GM20431 (cell line): ENCODE data around the gene COMMD1.

Experiments
- in situ Hi-C: fragments of 300-500 bp; cut with MseI, MboI; formaldehyde crosslinking; loops from one replicate; pipeline ENCODE4 v1.15.0; 2020; ENCODE audit warnings: low sequenced_read_pairs; ENCODE audit not compliant: unreplicated experiment

COMMD1 gene

GRCh38 chr2:61959381-61960293 lies 54.2 kb downstream of the COMMD1 start:
- in situ Hi-C loops: no loop called here

- in situ Hi-C loops: no loop called here
These were observed 55.9 kb downstream of the COMMD1 start for GRCh38 chr2:61961231-61961901.

- in situ Hi-C loops: no loop called here
These were observed 56.9 kb downstream of the COMMD1 start for GRCh38 chr2:61962095-61962984.

GRCh38 chr2:61966087-61966727 lies 60.7 kb downstream of the COMMD1 start:
- in situ Hi-C loops: no loop called here

GRCh38 chr2:61967262-61967661 lies 61.8 kb downstream of the COMMD1 start:
- in situ Hi-C loops: no loop called here

- in situ Hi-C loops: no loop called here
These were observed 63.9 kb downstream of the COMMD1 start for GRCh38 chr2:61969376-61969775.

GRCh38 chr2:61970807-61971556 lies 65.5 kb downstream of the COMMD1 start:
- in situ Hi-C loops: no loop called here

- in situ Hi-C loops: no loop called here
These were observed 73.0 kb downstream of the COMMD1 start for GRCh38 chr2:61978522-61978921.

- in situ Hi-C loops: no loop called here
These were observed 75.3 kb downstream of the COMMD1 start for GRCh38 chr2:61980758-61981157.

- in situ Hi-C loops: no loop called here
These were observed 79.2 kb downstream of the COMMD1 start for GRCh38 chr2:61984682-61985081.

GRCh38 chr2:61988462-61989366 lies 83.2 kb downstream of the COMMD1 start:
- in situ Hi-C loops: no loop called here

- in situ Hi-C loops: loop anchor here (10.0 kb wide), 1 partner anchor 421 kb away; no protein-coding TSS in a partner anchor
These were observed 88.0 kb downstream of the COMMD1 start for GRCh38 chr2:61993422-61994024.

GRCh38 chr2:61994531-61994930 lies 89.1 kb downstream of the COMMD1 start:
- in situ Hi-C loops: loop anchor here (10.0 kb wide), 1 partner anchor 420 kb away; no protein-coding TSS in a partner anchor

GRCh38 chr2:61995065-61995464 lies 89.6 kb downstream of the COMMD1 start:
- in situ Hi-C loops: loop anchor here (10.0 kb wide), 1 partner anchor 420 kb away; no protein-coding TSS in a partner anchor

GRCh38 chr2:61995515-61995914 lies 90.0 kb downstream of the COMMD1 start:
- in situ Hi-C loops: loop anchor here (10.0 kb wide), 1 partner anchor 419 kb away; no protein-coding TSS in a partner anchor

GRCh38 chr2:61998426-61998825 lies 93.0 kb downstream of the COMMD1 start:
- in situ Hi-C loops: loop anchor here (10.0 kb wide), 1 partner anchor 416 kb away; no protein-coding TSS in a partner anchor

GRCh38 chr2:62000538-62000937 lies 95.1 kb downstream of the COMMD1 start:
- in situ Hi-C loops: no loop called here
